OCI-M2 (cell line): ENCODE measurements around the gene NRG3.

Experiments used
- DNase-seq: peaks from one replicate; lab custom pipeline; 2025; ENCODE audit not compliant: unreplicated experiment; lab: John Stamatoyannopoulos, UW

Gene NRG3

GRCh38 chr10:82210331-82210730 lies 335.3 kb downstream of the NRG3 start:
- no peak for DNase-seq

GRCh38 chr10:82211346-82211745 lies 336.4 kb downstream of the NRG3 start:
- no peak for DNase-seq

- no peak for DNase-seq
Observed at GRCh38 chr10:82212753-82213152, 337.8 kb downstream of the NRG3 start.

- DNase-seq: no peak
Observed at GRCh38 chr10:82213784-82214183, 338.8 kb downstream of the NRG3 start.

- DNase-seq: no peak
Observed at GRCh38 chr10:82221056-82221455, 346.1 kb downstream of the NRG3 start.

- no peak for DNase-seq
Observed at GRCh38 chr10:82221601-82222149, 346.7 kb downstream of the NRG3 start.

GRCh38 chr10:82228701-82229100 lies 353.7 kb downstream of the NRG3 start:
- DNase-seq: no peak

GRCh38 chr10:82234173-82234572 lies 359.2 kb downstream of the NRG3 start:
- no peak for DNase-seq

- DNase-seq: no peak
Observed at GRCh38 chr10:82236084-82236731, 361.2 kb downstream of the NRG3 start.

GRCh38 chr10:82238291-82238690 lies 363.3 kb downstream of the NRG3 start:
- no peak for DNase-seq

- no peak for DNase-seq
Observed at GRCh38 chr10:82240408-82240807, 365.4 kb downstream of the NRG3 start.

- DNase-seq: no peak
Observed at GRCh38 chr10:82242778-82243177, 367.8 kb downstream of the NRG3 start.

- DNase-seq: no peak
Observed at GRCh38 chr10:82245157-82245556, 370.2 kb downstream of the NRG3 start.

GRCh38 chr10:82245906-82246560 lies 371.0 kb downstream of the NRG3 start:
- no peak for DNase-seq

GRCh38 chr10:82249141-82249540 lies 374.1 kb downstream of the NRG3 start:
- DNase-seq: no peak

- no peak for DNase-seq
Observed at GRCh38 chr10:82251222-82251906, 376.4 kb downstream of the NRG3 start.

- DNase-seq: no peak
Observed at GRCh38 chr10:82252081-82252480, 377.1 kb downstream of the NRG3 start.

- no peak for DNase-seq
Observed at GRCh38 chr10:82254237-82254636, 379.2 kb downstream of the NRG3 start.

GRCh38 chr10:82256275-82256674 lies 381.3 kb downstream of the NRG3 start:
- DNase-seq: no peak

GRCh38 chr10:82266438-82266837 lies 391.4 kb downstream of the NRG3 start:
- no peak for DNase-seq

- no peak for DNase-seq
Observed at GRCh38 chr10:82267014-82267413, 392.0 kb downstream of the NRG3 start.

- no peak for DNase-seq
Observed at GRCh38 chr10:82267465-82267864, 392.5 kb downstream of the NRG3 start.
